Stimulated activated CD4-positive, alpha-beta T cell treated with anti-CD3 and anti-CD28 coated beads, Interleukin-4, amount 100 ng/mL, for 1 hour (primary cell): Measurements from ENCODE around the gene ANK2.

ENCODE experiments used
- DNase-seq: peaks from one replicate; pipeline ENCODE4 v3.0.0-alpha.2; 2020

The ANK2 gene

DNA sequence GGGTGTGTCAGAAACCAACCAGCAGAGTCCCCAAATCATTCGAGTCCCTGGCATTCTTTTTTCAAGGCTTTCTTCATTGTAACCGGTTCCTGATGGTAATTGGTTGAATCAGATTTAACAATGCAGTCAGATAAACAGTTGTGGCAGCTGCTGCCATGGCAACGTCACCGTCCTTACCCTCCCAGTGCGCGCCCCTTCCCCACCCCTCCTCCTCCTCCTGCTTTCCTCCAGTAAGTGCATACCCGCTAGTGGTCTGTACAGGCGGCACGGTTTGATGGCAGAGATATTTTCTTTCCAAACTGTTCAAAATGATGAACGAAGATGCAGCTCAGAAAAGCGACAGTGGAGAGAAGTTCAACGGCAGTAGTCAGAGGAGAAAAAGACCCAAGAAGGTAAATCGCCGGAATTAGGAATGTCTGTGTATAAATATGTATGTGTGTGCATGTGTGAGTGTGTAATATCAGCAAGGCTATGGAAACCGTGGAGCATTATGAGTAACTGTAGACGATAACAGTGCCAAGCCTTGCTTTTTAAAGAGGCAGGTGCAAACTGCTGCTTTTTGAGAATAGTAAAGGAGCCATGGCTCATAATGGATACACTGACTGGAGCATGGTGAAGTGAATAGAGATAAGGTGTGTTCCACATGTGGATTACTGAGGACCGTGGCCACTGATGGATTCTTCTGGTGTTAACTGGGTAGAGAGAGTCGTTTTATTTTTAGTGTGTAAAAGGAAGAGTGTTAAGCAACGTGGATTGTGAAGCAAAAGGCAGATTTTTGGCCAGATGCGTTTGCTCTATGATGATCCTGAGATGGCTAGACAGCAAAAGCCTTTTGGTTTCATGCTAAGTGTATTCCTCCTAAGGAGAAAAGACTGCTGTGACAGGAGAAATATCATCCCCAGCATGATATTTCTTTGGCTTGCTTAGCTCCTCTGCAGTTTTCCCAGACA is at the start of gene ANK2:
TSS of gene ANK2 (plus strand) at position 233 of the 950 bp plus-strand sequence. CDS start at position 309, 76 bp downstream.
- DNase-seq, result no peak

DNA sequence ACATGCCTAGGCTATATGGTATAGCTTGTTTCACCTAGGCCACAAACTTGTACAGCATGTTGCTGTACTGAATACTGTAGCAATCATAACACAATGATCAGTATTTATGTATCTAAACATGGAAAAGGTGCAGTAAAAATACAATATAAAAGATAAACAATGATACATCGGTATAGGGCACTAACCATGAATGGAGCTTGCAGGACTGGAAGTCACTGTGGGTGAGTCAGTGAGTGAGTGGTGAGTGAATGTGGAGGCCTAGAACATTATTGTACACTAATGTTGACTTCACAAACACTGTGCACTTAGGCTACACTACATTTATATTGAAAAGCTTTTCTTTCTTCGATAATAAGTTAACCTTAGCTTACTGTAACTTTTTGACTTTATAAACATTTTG is 45.6 kb upstream of the ANK2 start:
- no peak for DNase-seq

DNA sequence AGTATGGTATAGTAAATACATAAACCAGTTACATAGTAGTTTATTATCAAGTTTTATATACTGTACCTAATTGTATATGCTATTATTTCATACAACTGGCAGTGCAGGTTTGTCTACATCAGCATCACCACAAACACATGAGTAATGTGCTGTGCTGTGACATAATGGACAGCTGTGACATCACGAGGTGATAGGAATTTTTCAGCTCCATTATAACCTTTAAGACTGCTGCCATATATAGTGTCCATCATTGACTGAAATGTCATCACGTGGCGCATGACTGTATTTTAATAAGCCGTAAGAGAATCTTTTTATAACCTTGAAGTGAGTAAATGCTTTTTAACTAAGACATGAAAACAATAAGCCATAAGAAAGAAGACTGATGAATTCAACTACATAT is 44.8 kb upstream of the ANK2 start:
- DNase-seq, result no peak

- no peak for DNase-seq
These were observed 42.8 kb upstream of the ANK2 start for GRCh38 chr4:113006632-113007031.

DNA sequence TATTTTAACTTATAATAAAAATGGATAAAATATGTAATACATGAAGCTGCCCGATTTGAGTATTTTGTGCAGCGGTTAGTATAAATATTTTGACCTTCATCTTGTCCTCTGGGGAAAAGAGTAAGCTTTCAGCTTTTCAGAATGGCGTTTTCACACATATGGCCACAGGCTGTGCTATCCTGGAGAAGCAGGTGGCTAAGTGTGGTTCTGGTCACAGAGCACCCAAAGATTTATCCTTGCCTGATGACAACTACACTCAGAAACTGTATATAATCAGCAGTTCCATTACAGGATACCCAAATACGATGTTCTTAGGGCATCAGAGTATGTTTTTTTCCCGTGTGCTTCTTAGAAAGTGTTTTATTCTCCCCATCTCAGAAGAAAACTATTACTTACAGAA is 42.3 kb upstream of the ANK2 start:
- no peak for DNase-seq

- DNase-seq, result no peak
These were observed 41.3 kb upstream of the ANK2 start for GRCh38 chr4:113008135-113008534.

DNA sequence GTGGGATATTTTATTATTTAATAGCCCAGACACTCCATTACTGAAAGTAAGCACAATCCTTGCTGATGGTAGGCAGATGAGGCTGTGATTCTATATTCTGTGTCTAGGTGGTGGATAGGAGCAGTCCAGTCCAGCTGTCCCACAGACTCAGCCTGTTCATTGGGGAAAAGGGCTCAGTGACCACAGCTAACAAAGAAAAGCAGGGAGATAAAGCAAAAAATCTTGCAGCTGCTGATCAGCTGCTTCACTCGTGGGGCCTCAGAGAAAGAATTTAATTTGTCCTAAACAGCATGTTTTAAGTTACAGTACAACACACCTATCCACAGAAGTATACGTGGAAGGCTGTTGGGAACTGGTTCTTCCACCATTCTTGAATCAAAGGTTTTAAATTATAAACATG is 40.7 kb upstream of the ANK2 start:
- no peak for DNase-seq

GRCh38 chr4:113009461-113009860 is 40.0 kb upstream of the ANK2 start:
- DNase-seq, result no peak

GRCh38 chr4:113012122-113012725 is 37.2 kb upstream of the ANK2 start:
- no peak for DNase-seq

DNA sequence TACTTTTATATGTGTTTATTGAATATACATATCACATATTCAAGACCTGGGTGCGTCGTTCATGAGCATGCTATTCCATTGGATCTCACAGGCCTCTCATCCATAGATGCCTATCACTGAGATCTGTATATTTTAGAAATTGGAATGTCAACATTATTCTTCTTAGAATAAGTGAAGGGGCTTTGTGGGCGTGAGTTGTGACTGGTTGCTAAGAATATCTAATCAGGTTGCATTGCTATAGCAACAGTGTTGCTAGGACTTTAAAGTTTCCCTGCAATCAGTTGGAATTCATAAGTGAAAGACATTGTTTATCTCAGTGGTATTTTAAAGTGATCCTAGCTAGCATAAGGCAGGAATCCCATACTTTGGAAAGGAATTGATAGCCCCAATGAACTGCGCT is 36.7 kb upstream of the ANK2 start:
- DNase-seq, result no peak

- DNase-seq, result no peak
These were observed 35.7 kb upstream of the ANK2 start for GRCh38 chr4:113013751-113014150.

- DNase-seq, result no peak
These were observed 33.1 kb upstream of the ANK2 start for GRCh38 chr4:113016377-113016776.

- DNase-seq, result no peak
These were observed 28.5 kb upstream of the ANK2 start for GRCh38 chr4:113020966-113021365.

DNA sequence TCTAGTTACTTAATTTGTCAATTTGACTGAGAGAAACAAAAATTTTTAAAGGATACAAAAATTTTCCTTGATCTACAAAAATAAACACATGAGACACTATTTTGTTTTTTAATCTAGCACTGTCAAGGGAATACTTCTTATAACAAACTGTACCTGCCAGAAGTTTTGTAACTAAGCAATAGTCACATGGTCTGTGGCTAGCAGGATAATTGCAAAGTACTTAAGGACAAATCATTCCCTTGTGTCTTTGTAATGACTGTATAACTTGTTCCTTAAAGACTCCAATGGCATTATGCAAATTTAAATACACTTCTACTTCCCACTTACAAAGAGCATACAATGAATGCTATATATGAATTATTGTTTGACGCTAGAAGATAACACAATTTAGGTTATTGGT is 25.1 kb upstream of the ANK2 start:
- DNase-seq, result no peak

- no peak for DNase-seq
These were observed 24.0 kb upstream of the ANK2 start for GRCh38 chr4:113025416-113025815.

- DNase-seq, result no peak
These were observed 22.9 kb upstream of the ANK2 start for GRCh38 chr4:113026556-113026955.

- DNase-seq, result no peak
These were observed 21.4 kb upstream of the ANK2 start for GRCh38 chr4:113028074-113028473.

GRCh38 chr4:113031212-113031611 is 18.2 kb upstream of the ANK2 start:
- DNase-seq, result no peak

- DNase-seq, result no peak
These were observed 8.7 kb upstream of the ANK2 start for GRCh38 chr4:113040793-113041192.

DNA sequence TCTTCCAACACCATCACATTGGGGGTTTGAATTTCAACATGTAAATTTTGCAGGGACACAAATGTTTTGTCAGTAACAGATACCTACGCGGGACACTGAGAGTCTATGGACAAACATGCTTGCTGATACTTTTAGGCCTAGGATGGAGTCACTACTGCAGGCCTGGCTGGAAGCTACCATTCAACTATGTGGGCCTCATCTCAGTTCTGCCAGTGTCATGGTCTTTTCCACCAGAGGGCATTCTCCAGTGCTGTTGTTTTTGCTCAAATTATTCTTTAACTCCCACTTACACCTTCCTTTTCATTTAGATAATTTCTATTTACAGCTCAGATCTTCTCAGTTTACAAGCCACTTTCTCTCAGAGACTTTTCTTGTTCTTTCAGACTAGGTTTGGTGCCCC is 7.0 kb upstream of the ANK2 start:
- no peak for DNase-seq

DNA sequence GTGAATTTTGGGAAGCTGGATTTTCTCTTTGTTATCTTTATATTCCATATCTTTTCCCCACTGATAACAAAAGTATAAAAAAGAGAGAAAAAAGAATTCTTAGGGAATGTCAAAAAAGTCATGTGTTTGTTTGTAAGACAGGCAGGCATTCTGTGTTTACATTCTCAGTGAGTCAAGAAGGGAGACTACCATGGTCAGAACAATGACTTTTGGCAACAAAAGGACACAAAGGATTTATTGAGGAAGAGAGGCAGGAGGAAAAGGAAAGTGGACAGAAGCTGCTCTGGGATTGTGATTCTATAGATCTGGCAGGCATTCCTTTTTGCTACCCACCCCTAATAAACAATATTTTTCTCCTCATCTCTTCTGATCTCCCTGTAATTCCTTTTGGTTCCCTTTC is 5.9 kb upstream of the ANK2 start:
- DNase-seq, result no peak

- no peak for DNase-seq
These were observed 910 bp downstream of the ANK2 start for GRCh38 chr4:113050371-113050755.

DNA sequence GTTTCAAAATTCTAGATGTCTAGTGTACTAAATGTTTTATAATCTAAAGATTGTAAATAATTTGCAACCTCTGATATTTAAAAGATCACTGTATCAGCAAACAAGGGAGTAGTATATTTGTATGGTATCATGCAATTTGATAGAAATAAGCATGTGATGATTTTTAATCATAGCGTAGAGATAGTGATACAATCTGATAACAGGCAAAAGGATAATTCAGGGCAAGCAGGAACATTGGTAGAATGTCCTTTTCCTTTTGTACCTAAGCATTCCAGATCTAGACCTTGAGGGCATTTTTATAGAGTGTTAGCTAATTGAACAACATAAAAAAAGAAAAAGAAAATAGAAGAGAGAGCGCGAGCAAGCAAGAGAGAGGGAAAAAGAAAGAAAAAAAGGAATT is 1.4 kb downstream of the ANK2 start:
- DNase-seq, result no peak

DNA sequence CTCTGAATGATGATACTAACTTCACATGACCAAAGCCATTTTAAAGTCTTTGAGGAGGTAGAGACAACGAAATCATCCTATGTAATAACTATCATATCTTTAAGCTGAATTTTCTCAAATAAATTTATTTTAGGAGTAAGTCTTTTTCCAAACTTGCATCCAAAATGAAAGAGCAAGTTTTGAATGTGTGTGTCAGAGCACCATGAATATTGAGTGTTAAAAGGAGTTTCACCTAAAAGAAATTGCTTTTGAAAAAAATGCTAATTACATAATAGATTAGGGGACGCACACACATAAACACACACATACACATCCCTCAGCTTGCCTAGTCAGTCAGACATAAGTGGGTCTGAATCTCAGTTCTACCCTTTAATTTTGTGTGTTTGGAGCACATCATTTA is 1.9 kb downstream of the ANK2 start:
- DNase-seq, result no peak
